ENCODE results near the gene MT1F. TPM values are rescaled to one million over a fixed set of nuclear protein-coding genes. Genes with fewer than 3 reads are reported as not detected.

The MT1F gene
- total and polyA plus RNA-seq, 2 of the 4 experiments (the other 2 are of a cell fraction) = 0.56 TPM; not detected in 1

DNA sequence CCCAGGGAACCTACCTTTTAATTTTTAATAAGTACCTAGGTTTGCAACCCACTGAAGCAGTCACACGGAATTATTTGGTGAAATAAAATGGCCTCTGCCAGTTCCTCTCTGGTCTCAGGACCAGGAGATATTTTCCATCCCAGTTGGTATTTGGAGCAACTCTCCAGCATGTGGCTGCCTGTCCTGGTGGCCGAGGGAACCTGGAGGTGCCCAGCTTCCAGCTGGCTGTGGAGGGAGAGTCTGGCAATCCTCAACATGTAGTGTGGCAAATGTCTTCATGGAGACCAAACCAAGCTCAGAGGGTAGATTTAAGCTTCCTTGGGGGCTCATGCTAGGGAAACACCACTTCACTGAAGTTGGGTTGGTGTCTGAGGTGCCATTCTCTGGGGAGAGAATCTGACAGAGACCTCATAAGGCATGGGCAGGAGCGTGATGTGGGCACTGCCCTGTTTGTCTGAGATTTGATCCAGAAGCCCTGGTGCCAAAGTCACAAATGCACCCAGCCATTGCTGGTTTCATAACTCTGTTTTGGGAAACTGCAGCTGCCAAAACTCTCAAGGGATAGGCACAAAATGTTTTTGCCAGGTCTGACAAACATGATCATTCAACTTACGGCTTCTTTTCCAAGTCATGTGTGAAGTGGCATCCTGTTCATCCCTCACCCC lies 27.3 kb downstream of the MT1F start:
- Histone ChIP-seq H3K79me1 (ENCODE audit: low read depth in 1 of 2, low read length in 2 of 2) (peaks cover 3% of the 10 kb centered on the region in 2 experiments; a peak in 1 of 4 replicates), H3K9me1 (ENCODE audit: insufficient read depth, low read length) (no peaks in the 10 kb centered on the region; the same call in 1 of the 2 replicates), H3K18ac (ENCODE audit: low read depth, low read length) (no peak overlapping the region), H3K4me3 (ENCODE audit: insufficient read depth, low read depth, low read length) (no peak overlapping the region), H2AFZ (replicated peaks; ENCODE audit: low read length, poor library complexity) (no peak overlapping the region), H2BK15ac (ENCODE audit: low read depth, low read length) (no peak overlapping the region), H2AK5ac (ENCODE audit: low read depth, low read length) (no peak overlapping the region), H3K9ac (ENCODE audit: low read depth, low read length) (no peak overlapping the region), H3K4ac (ENCODE audit: low read depth, low read length) (no peak overlapping the region), H2AK9ac (replicated peaks; ENCODE audit: low read depth, low read length, poor library complexity) (no peak overlapping the region), H2BK5ac (ENCODE audit: low read depth, low read length, poor library complexity, severe bottlenecking) (no peak overlapping the region), H3K14ac (replicated peaks; ENCODE audit: low read depth, low read length) (no peak overlapping the region), H3K23ac (ENCODE audit: low read depth, low read length) (no peak overlapping the region), H3K4me1 (ENCODE audit: control insufficient read depth, insufficient read depth, low read length) (peaks cover 7% of the 10 kb centered on the region; the same call in 1 of the 2 replicates), H3K9me3 (ENCODE audit: control insufficient read depth, insufficient read depth, low read length) (peaks cover 3% of the 10 kb centered on the region; the same call in 1 of the 2 replicates), H2BK120ac (ENCODE audit: low read depth, low read length) (no peak overlapping the region), H3K27ac (ENCODE audit: insufficient read depth, low read length) (no peak overlapping the region), H2BK20ac (ENCODE audit: low read depth, low read length) (no peak overlapping the region), H4K5ac (ENCODE audit: low read depth, low read length) (no peak overlapping the region), H3K4me2 (ENCODE audit: low read depth, low read length) (no peak overlapping the region), H4K20me1 (ENCODE audit: insufficient read depth, low read length) (no peaks in the 10 kb centered on the region), H3K56ac (ENCODE audit: extremely low read depth, insufficient read depth, low read length) (no peak overlapping the region), H3K27me3 (ENCODE audit: control insufficient read depth, insufficient read depth, low read length) (no peaks in the 10 kb centered on the region), H4K8ac (ENCODE audit: low read depth in 2 of 2, low read length in 2 of 2) (no peak overlapping the region), H4K91ac (ENCODE audit: insufficient read depth, low read depth, low read length) (no peak overlapping the region), H3K36me3 (ENCODE audit: control insufficient read depth, insufficient read depth, low read length) (no peaks in the 10 kb centered on the region; the same call in 1 of the 2 replicates)
- ChIA-PET POLR2A (ENCODE audit: unreplicated experiment) (no interaction called here), CTCF (no interaction called here)
- WGBS, 2 experiments (ENCODE audit: extremely low coverage in 2 of 2, insufficient read length in 1 of 2) = 100% methylated on average over 1 of the region's 4 CpGs; no CpG with 5 or more reads in 1 of the 2 experiments
- in situ Hi-C loops (cut with MboI; ENCODE audit: low sequenced_read_pairs) = no loop called here
- dilution Hi-C loops (cut with HindIII; ENCODE audit: low sequenced_read_pairs, unreplicated experiment) = no loop called here
- intact Hi-C loops (cut with micrococcal nuclease) = loop anchor here (5.0 kb wide), 2 partner anchors 58 to 78 kb away; partner anchors contain the start of genes MT1E and MT2A
- ATAC-seq (ENCODE audit: low read depth) (no peak), DNase-seq (no peak)
- no peak for TF ChIP-seq CEBPB (IDR thresholded peaks at IDR 0.05; ENCODE audit: low read depth, low read length)
- TF ChIP-seq RFX5 (IDR thresholded peaks at IDR 0.05; ENCODE audit: low read depth, low read length) = no peak
- TF ChIP-seq NFE2L2 (IDR thresholded peaks at IDR 0.05; ENCODE audit: low read depth, low read length) = no peak
- TF ChIP-seq CHD1 (IDR thresholded peaks at IDR 0.05; ENCODE audit: low read depth, low read length) = no peak
- no peak for TF ChIP-seq FOS (IDR thresholded peaks at IDR 0.05; ENCODE audit: low read depth, low read length)
- TF ChIP-seq SMC3 (IDR thresholded peaks at IDR 0.05; ENCODE audit: low read depth, low read length) = no peak
- TF ChIP-seq, protein P1, sequence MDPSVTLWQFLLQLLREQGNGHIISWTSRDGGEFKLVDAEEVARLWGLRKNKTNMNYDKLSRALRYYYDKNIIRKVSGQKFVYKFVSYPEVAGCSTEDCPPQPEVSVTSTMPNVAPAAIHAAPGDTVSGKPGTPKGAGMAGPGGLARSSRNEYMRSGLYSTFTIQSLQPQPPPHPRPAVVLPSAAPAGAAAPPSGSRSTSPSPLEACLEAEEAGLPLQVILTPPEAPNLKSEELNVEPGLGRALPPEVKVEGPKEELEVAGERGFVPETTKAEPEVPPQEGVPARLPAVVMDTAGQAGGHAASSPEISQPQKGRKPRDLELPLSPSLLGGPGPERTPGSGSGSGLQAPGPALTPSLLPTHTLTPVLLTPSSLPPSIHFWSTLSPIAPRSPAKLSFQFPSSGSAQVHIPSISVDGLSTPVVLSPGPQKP (IDR thresholded peaks at IDR 0.05; ENCODE audit: borderline replicate concordance, low read depth, low read length) = no peak
- TF ChIP-seq BHLHE40 (IDR thresholded peaks at IDR 0.05; ENCODE audit: low read depth, low read length) = no peak
- no peak for TF ChIP-seq RAD21 (IDR thresholded peaks at IDR 0.05; ENCODE audit: low read length)
- TF ChIP-seq MXI1 (IDR thresholded peaks at IDR 0.05; ENCODE audit: borderline replicate concordance, low read depth, low read length) = no peak
- TF ChIP-seq, protein P2, sequence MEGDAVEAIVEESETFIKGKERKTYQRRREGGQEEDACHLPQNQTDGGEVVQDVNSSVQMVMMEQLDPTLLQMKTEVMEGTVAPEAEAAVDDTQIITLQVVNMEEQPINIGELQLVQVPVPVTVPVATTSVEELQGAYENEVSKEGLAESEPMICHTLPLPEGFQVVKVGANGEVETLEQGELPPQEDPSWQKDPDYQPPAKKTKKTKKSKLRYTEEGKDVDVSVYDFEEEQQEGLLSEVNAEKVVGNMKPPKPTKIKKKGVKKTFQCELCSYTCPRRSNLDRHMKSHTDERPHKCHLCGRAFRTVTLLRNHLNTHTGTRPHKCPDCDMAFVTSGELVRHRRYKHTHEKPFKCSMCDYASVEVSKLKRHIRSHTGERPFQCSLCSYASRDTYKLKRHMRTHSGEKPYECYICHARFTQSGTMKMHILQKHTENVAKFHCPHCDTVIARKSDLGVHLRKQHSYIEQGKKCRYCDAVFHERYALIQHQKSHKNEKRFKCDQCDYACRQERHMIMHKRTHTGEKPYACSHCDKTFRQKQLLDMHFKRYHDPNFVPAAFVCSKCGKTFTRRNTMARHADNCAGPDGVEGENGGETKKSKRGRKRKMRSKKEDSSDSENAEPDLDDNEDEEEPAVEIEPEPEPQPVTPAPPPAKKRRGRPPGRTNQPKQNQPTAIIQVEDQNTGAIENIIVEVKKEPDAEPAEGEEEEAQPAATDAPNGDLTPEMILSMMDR (conservative IDR thresholded peaks at IDR 0.05; ENCODE audit: low read depth, low read length) = no peak
- no peak for TF ChIP-seq MAFK (IDR thresholded peaks at IDR 0.05; ENCODE audit: low read depth, low read length)
- TF ChIP-seq MAZ (IDR thresholded peaks at IDR 0.05; ENCODE audit: borderline replicate concordance, low read depth, low read length) = no peak
- TF ChIP-seq RCOR1 (IDR thresholded peaks at IDR 0.05; ENCODE audit: insufficient replicate concordance, low read length) = no peak
- BruUV-seq (replicated peaks) = no TSS peak
